ENCODE results near the gene C1orf53.

GRCh38 chr1:197903196-197903514 is 725 bp downstream of the C1orf53 start:
- TF ChIP-seq CTCF (IDR thresholded peaks at IDR 0.05; ENCODE audit: borderline replicate concordance, extremely low read depth, low read length, poor library complexity, severe bottlenecking) (no peak), EZH2 (IDR thresholded peaks at IDR 0.05; ENCODE audit: borderline replicate concordance, low read depth, low read length, severe bottlenecking) (no peak)

All from DND-41 (cell line).